ENCODE data around the gene UBE3C.
"Not testable (repeated sequence)": the region's sequence is repeated elsewhere in the genome, so short reads cannot be mapped to it uniquely, and the experiment has no call there.

The UBE3C gene

GRCh38 chr7:157241631-157242030, 102.9 kb downstream of the UBE3C start:
- DNase-seq, result no peak

GRCh38 chr7:157244516-157245294, 106.0 kb downstream of the UBE3C start:
- no peak for DNase-seq

- DNase-seq, result no peak
Observed at GRCh38 chr7:157246052-157246451, 107.3 kb downstream of the UBE3C start.

GRCh38 chr7:157248659-157249058, 109.9 kb downstream of the UBE3C start:
- no peak for DNase-seq

GRCh38 chr7:157250605-157251228, 112.0 kb downstream of the UBE3C start:
- peak; percentile 24 for DNase-seq

GRCh38 chr7:157251817-157252216, 113.1 kb downstream of the UBE3C start:
- not testable (repeated sequence) for DNase-seq

GRCh38 chr7:157253850-157254249, 115.1 kb downstream of the UBE3C start:
- DNase-seq, result no peak

- DNase-seq, result not testable (repeated sequence)
Observed at GRCh38 chr7:157254781-157255180, 116.1 kb downstream of the UBE3C start.

- no peak for DNase-seq
Observed at GRCh38 chr7:157255201-157255606, 116.5 kb downstream of the UBE3C start.

- no peak for DNase-seq
Observed at GRCh38 chr7:157263156-157263555, 124.4 kb downstream of the UBE3C start.

- no peak for DNase-seq
Observed at GRCh38 chr7:157265051-157265450, 126.3 kb downstream of the UBE3C start.

- DNase-seq, result no peak
Observed at GRCh38 chr7:157266272-157266671, 127.5 kb downstream of the UBE3C start.

- DNase-seq, result no peak
Observed at GRCh38 chr7:157267516-157267915, 128.8 kb downstream of the UBE3C start.

- DNase-seq, result no peak
Observed at GRCh38 chr7:157267956-157268355, 129.2 kb downstream of the UBE3C start.

GRCh38 chr7:157268540-157268939, 129.8 kb downstream of the UBE3C start:
- no peak for DNase-seq

GRCh38 chr7:157269341-157270059, 130.8 kb downstream of the UBE3C start:
- peak; percentile 11 for DNase-seq

GRCh38 chr7:157270060-157270444, 131.3 kb downstream of the UBE3C start:
- no peak for DNase-seq

GRCh38 chr7:157271315-157271990, 132.7 kb downstream of the UBE3C start:
- DNase-seq, result no peak

GRCh38 chr7:157271991-157272324, 133.2 kb downstream of the UBE3C start:
- DNase-seq, result no peak

- DNase-seq, result no peak
Observed at GRCh38 chr7:157272351-157273207, 133.9 kb downstream of the UBE3C start.

- DNase-seq, result peak; percentile 42
Observed at GRCh38 chr7:157273208-157274093, 134.7 kb downstream of the UBE3C start.

All from central memory CD4-positive, alpha-beta T cell (primary cell).